ENCODE results near the gene XPO1.
"Not testable (repeated sequence)": the region's sequence is repeated elsewhere in the genome, so short reads cannot be mapped to it uniquely, and the experiment has no call there.

XPO1 gene

DNA sequence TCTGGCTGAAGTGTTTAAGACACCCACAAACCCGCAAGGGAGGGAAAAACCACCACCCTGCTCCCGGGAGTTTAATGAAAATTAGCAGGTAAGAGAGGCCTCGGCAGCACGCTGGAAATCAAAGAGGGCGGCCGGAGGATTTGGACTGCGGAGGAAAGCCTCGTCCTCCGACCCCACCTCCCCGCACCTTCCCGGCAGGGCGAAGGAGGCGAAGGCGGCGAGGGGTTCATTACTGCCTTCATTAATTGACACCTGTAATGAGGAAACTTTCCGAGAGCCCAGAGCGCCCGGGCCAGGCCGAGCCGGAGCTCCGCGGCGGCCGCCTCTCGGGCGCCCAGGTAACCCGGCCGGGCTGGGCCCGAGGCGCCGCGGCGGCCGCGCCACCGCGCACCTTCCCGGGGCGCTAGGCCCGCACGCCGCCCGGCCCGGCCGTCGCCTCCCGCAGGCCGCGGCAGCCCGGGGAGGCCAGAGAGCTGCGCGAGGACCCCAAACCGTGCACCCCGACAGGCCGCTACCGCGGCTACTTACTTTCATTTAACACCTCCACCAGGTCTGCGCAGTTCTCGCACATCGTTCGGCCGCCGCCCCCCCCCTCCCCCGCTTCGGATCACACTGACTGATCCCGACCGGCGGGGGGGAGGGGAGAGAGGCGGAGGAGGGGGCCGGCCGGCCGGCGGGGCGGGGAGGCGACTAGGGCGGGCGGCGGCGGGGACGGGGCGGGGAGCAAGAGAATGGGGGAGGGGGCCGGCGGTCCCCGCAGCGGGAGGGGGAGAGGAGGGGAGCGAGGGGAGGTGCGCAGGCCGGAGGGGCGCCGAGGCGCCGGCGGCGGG lies 67.8 kb downstream of the XPO1 start:
- peak; percentile 63 to 83 for DNase-seq (ENCODE audit: low read depth in 1 of 2, low spot score in 1 of 2)

DNA sequence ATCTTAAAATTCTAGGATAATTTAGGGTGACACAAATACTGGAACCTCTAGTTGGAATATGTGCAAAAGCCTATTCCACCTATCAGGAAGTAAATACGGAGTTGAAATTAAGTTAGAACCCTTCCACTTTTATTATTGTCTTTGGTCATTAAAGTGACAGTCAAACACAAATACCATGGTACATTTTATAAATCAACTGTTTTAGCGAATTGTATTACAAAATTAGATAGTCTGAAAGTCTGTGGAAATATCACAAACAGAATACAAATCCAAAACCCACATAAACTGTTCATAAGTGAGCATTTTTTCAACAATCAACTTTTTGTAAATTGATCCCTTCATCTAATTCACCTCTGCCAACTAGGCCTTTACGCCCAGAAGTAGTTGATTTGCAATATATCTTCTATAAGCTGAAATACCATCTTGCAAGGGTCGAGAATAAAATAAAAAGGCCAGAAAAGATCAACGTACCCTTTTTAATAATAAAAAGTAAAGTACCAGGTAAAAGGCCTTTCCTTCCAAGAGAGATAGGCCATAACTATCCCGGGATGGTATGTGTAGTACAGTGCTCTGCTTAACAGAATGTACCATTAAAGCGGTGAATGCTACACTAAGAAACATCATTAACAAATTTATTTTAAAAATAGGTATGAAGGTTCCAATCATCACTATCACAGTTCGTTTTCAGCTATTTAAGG lies 68.6 kb downstream of the XPO1 start:
- DNase-seq (ENCODE audit: low read depth in 1 of 2, low spot score in 1 of 2), result no peak

DNA sequence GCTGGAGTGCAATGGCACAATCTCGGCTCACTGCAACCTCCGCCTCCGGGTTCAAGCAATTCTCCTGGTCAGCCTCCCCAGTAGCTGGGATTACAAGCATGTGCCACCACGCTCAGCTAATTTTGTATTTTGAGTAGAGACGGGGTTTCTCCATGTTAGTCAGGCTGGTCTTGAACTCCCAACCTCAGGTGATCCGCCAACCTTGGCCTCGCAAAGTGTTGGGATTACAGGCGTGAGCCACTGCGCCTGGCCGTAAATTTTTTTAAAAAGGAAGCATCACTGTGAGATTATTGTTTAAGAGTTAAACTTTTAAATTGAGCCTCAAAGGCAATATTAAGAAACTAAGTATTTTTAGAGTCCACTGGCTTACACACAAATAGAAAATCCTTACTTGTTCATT lies 69.9 kb downstream of the XPO1 start:
- DNase-seq (ENCODE audit: low read depth in 1 of 2, low spot score in 1 of 2), result not testable (repeated sequence)

- no peak for DNase-seq (ENCODE audit: low read depth in 1 of 2, low spot score in 1 of 2)
These were observed 73.1 kb downstream of the XPO1 start for GRCh38 chr2:61465045-61465444.

DNA sequence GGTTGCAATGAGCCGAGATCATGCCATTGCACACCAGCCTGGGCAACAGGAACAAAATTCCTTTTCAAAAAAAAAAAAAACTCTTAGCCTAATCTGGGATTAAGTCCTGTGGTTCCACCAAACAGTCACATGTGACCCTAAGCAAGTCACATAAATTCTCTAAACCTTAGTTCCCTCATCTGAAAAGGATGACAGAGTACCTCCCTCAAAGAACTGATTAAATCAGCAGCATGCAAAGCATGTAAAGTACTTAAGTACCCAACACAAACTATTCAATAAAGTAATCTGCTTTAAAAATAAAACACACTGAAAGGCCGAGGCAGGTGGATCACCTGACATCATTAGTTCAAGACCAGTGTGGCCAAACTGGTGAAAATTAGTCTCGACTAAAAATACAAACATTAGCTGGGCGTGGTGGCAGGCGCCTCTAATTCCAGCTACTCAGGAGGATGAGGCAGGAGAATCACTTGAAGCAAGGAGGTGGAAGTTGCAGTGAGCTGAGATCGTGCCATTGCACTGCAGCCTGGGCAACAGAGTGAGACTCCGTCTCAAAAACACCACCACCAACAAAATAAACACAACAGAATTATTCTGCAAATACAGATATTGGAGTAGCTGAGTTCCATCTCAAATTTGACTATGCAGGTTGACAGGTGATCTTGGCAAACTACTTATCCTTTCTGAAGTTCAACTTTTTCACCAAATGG lies 74.2 kb downstream of the XPO1 start:
- DNase-seq (ENCODE audit: low read depth in 1 of 2, low spot score in 1 of 2), result no peak

GRCh38 chr2:61461404-61461803 lies 76.8 kb downstream of the XPO1 start:
- no peak for DNase-seq (ENCODE audit: low read depth in 1 of 2, low spot score in 1 of 2)

GRCh38 chr2:61460163-61460562 lies 78.0 kb downstream of the XPO1 start:
- no peak for DNase-seq (ENCODE audit: low read depth in 1 of 2, low spot score in 1 of 2)

DNA sequence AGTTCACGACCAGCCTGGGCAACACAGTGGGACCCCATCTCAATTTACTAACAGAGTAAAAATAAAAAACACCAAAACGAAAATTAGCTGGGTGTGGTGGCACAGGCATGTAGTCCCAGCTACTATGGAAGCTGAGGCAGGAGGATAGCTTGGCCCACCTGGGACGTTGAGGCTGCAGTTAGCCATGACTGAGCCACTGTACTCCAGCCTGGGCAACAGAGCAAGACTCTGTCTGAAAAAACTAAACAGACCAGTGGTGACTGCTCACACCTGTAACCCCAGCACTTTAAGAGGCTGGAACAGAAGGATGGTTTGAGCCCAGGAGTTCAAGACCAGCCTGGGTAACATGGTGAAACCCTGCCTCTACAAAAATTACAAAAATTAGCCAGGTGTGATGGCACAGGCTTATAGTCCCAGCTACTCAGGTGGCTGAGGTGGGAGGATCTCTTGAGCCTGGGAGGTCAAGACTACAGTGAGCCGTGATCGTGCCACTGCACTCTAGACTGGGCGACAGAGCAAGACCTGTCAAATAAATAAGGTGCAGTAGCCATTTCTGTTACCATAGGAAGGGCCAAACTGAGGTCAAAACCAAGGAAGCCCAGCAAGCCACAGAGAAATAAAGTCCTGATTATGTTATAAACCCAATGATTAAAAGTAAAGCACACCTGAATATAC lies 81.3 kb downstream of the XPO1 start:
- no peak for DNase-seq (ENCODE audit: low read depth in 1 of 2, low spot score in 1 of 2)

GRCh38 chr2:61456070-61456745 lies 81.9 kb downstream of the XPO1 start:
- DNase-seq (ENCODE audit: low read depth in 1 of 2, low spot score in 1 of 2), result no peak

GRCh38 chr2:61454972-61455371 lies 83.2 kb downstream of the XPO1 start:
- DNase-seq (ENCODE audit: low read depth in 1 of 2, low spot score in 1 of 2), result not testable (repeated sequence)

- no peak for DNase-seq (ENCODE audit: low read depth in 1 of 2, low spot score in 1 of 2)
These were observed 83.8 kb downstream of the XPO1 start for GRCh38 chr2:61454383-61454782.

GRCh38 chr2:61452392-61452791 lies 85.8 kb downstream of the XPO1 start:
- no peak for DNase-seq (ENCODE audit: low read depth in 1 of 2, low spot score in 1 of 2)

- DNase-seq (ENCODE audit: low read depth in 1 of 2, low spot score in 1 of 2), result no peak
These were observed 87.0 kb downstream of the XPO1 start for GRCh38 chr2:61451178-61451577.

DNA sequence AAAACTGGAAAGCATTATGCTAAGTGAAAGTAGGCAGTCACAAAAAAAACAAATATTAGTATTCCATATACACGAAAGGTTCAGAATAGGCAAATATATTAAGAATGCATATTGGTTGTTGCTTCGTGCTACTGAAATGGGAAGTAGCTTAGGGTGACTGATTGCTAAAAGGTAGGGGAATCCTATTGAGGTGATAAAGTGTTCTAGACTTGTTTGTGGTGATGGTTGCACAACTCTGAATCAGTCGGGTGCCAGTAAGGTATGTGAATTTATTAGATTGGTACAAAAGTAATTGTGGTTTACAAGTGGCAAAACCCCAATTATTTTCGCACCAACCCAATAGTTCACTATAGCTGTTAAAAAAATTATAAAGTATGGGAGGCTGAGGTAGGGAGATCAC lies 88.0 kb downstream of the XPO1 start:
- DNase-seq (ENCODE audit: low read depth in 1 of 2, low spot score in 1 of 2), result no peak

GRCh38 chr2:61448229-61448628 lies 89.9 kb downstream of the XPO1 start:
- no peak for DNase-seq (ENCODE audit: low read depth in 1 of 2, low spot score in 1 of 2)

GRCh38 chr2:61446971-61447370 lies 91.2 kb downstream of the XPO1 start:
- DNase-seq (ENCODE audit: low read depth in 1 of 2, low spot score in 1 of 2), result not testable (repeated sequence)

DNA sequence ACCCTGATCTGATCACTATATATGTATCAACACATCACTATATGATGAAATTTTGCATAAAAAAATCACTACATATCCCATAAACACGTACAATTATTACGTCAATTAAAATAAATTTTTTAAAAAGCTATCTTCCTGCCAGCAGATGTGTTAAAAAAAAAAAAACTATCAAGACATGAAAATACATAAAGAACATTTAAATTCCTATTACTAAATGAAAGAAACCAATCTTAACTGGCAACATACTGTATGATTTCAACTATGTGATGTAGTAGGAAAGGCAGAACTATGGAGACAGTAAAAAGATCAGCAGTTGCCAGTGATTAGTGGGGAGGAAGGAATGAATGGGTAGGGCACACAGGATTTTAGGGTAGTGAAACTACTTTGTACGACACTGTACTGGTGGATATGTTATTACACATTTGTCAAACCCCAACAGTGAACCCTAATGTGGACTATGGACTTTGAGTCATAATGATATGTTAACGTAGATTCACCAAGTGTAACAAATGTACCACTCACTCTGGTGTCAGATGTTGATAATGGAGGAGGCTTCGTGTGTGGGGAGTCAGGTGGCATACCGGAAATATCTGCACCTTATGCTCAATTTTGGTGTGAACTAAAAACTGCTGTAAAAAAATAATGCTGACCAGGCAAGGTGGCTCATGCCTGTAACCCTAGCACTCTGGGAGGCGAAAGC lies 94.7 kb downstream of the XPO1 start:
- no peak for DNase-seq (ENCODE audit: low read depth in 1 of 2, low spot score in 1 of 2)

GRCh38 chr2:61439241-61440002 lies 98.7 kb downstream of the XPO1 start:
- no peak for DNase-seq (ENCODE audit: low read depth in 1 of 2, low spot score in 1 of 2)

DNA sequence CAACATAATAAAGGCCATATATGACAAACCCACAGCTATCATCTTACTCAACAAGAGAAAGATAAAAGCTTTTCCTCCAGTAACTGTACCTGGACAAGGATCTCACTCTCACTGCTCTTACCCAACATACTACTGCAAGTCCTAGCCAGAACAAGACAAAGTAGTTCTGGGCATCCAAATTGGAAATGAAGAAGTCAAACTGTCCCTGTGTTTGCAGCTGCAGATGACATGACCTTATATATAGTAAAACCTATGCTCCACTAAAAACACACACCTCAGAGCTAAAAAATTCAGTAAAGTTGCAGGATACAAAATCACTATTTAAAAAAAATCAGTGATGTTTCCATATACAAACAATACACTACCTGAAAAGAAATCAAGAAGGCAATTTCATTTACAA lies 99.5 kb downstream of the XPO1 start:
- DNase-seq (ENCODE audit: low read depth in 1 of 2, low spot score in 1 of 2), result no peak

GRCh38 chr2:61437170-61437569 lies 101.0 kb downstream of the XPO1 start:
- DNase-seq (ENCODE audit: low read depth in 1 of 2, low spot score in 1 of 2), result no peak

All from activated CD4-positive, alpha-beta T cell treated with anti-CD3 and anti-CD28 coated beads, Interleukin-2, amount 50 U/mL, for 24 hours (primary cell).